GM12878 (cell line): ENCODE results near the gene ZNF280A. TPM values are rescaled to one million over a fixed set of nuclear protein-coding genes. Genes with fewer than 3 reads are reported as not detected.

ENCODE experiments used
- ATAC-seq: fragments of 200-7000 bp; cut with Tn5 transposase; 3 replicates; pipeline ENCODE4 v1.9.1; 2020; ENCODE audit warnings: mild to moderate bottlenecking, moderate library complexity
- BruUV-seq: library from RNA; stranded (reverse); fragments of 400-500 nt; replicated peaks from 2 replicates; lab custom pipeline; 2021; lab: Mats Ljungman, UMichigan
- CTCF ChIA-PET: fragments of 300-600 bp; sonication (Branson Sonifier 250); formaldehyde crosslinking; extraction: SDS; loops from one replicate; lab custom pipeline; 2021; ENCODE audit warnings: inconsistent platforms; lab: Yijun Ruan, JAX
- POLR2A ChIA-PET: fragments of 350-600 bp; formaldehyde crosslinking; extraction: SDS; loops from one replicate; lab custom pipeline; 2021; ENCODE audit warnings: inconsistent platforms; lab: Charles Lee
- RAD21 ChIA-PET: fragments of 300-600 bp; sonication (Branson Sonifier 250); formaldehyde crosslinking; loops from one replicate; lab custom pipeline; 2023; ENCODE audit warnings: antibody characterized with exemption; ENCODE audit not compliant: unreplicated experiment; lab: Charles Lee
- SMC1A ChIA-PET: fragments of 300-600 bp; sonication (Branson Sonifier 250); formaldehyde crosslinking; loops from one replicate; lab custom pipeline; 2023; ENCODE audit not compliant: unreplicated experiment, uncharacterized antibody; lab: Charles Lee
- DNase-seq: peaks from one replicate; pipeline ENCODE4 v3.0.0-alpha.2; 2011; ENCODE audit warnings: low read depth, low spot score
- FAIRE-seq: peaks from 3 replicates; lab custom pipeline; 2011; peaks lifted over from hg19 to GRCh38; lab: Jason Lieb, UNC
- H2AFZ ChIP-seq: 2 replicates; pipeline ENCODE4 v1.6.0; 2011; ENCODE audit warnings: low read depth, low read length, control low read depth; ENCODE audit not compliant: control insufficient read depth
- H3K27ac ChIP-seq: 2 replicates; pipeline ENCODE4 v1.5.1; 2011; ENCODE audit warnings: control low read depth; ENCODE audit not compliant: control insufficient read depth, insufficient read depth
- H3K27me3 ChIP-seq, 2 experiments: replicated peaks in 1 of 2; 2 replicates each; pipeline versions ENCODE4 v1.6.0 to v1.6.1; 2011; ENCODE audit warnings: low read length in 1 of 2; ENCODE audit not compliant: control insufficient read depth in 2 of 2, insufficient read depth in 2 of 2
- H3K36me3 ChIP-seq, 2 experiments: 2 replicates each; pipeline ENCODE4 v1.5.1; 2011; ENCODE audit warnings: low read length in 1 of 2; ENCODE audit not compliant: control insufficient read depth in 2 of 2, insufficient read depth in 2 of 2
- H3K4me1 ChIP-seq: 2 replicates; pipeline ENCODE4 v1.6.1; 2011; ENCODE audit warnings: mild to moderate bottlenecking, low read length, moderate library complexity, mixed read lengths; ENCODE audit not compliant: control insufficient read depth, insufficient read depth
- H3K4me2 ChIP-seq: 2 replicates; pipeline ENCODE4 v1.6.0; 2011; ENCODE audit warnings: control low read depth; ENCODE audit not compliant: control insufficient read depth, insufficient read depth
- H3K4me3 ChIP-seq: fragments of 200-600 bp; sonication (generic); 2 replicates; pipeline ENCODE4 v1.5.1; 2016
- H3K79me2 ChIP-seq: 2 replicates; pipeline ENCODE4 v1.6.0; 2011; ENCODE audit warnings: low read length; ENCODE audit not compliant: control insufficient read depth, insufficient read depth
- H3K9ac ChIP-seq: 2 replicates; pipeline ENCODE4 v1.8.0; 2011; ENCODE audit warnings: low read length, control low read depth, mixed read lengths; ENCODE audit not compliant: control insufficient read depth, insufficient read depth
- H3K9me3 ChIP-seq: replicated peaks from 3 replicates; pipeline ENCODE4 v1.5.1; 2011; ENCODE audit warnings: mild to moderate bottlenecking, low read length; ENCODE audit not compliant: control insufficient read depth, insufficient read depth
- H4K20me1 ChIP-seq: 2 replicates; pipeline ENCODE4 v1.6.0; 2011; ENCODE audit not compliant: control insufficient read depth, insufficient read depth
- EED ChIP-seq: sonication (generic); IDR thresholded peaks from 2 replicates; pipeline ENCODE4 v1.6.1; 2016; ENCODE audit warnings: antibody characterized with exemption, low read depth
- IKZF1 ChIP-seq: fragments of 450-650 bp; conservative IDR thresholded peaks from 2 replicates; pipeline ENCODE4 v1.6.1; 2017; ENCODE audit warnings: antibody characterized with exemption, mild to moderate bottlenecking
- WGBS: methylation state at CpG from one replicate; pipeline ENCODE4 v1.1.6; 2016; ENCODE audit warnings: low lambda C conversion rate; ENCODE audit not compliant: insufficient replicate concordance, insufficient coverage; ENCODE audit errors: missing lambda C conversion rate; 5-methylcytosine and 5-hydroxymethylcytosine counted together
- in situ Hi-C: fragments of 300-500 bp; cut with MboI; formaldehyde crosslinking; loops from 9 replicates; pipeline ENCODE4 v1.14.3; 2018; ENCODE audit warnings: mixed read lengths
- intact Hi-C: fragments of 100-400 bp; cut with micrococcal nuclease; formaldehyde crosslinking; loops from one replicate; pipeline ENCODE4 v1.14.2; 2022; ENCODE audit not compliant: unreplicated experiment
- polyA plus RNA-seq, 11 experiments: library from polyadenylated mRNA; depleted of rRNA in 4 of 11; unstranded in 6 of 11; stranded (reverse) in 5 of 11; fragments of >200 nt; fragmentation: Nextera tagmentation in 4 of 11; fragmentation: Illumina TruSeq in 1 of 11; extraction: Ambion mirVana in 4 of 11; extraction: Trizol in 1 of 11; gene quantifications; 1 replicate in 1 of 11; 2 replicates in 10 of 11; pipeline versions ENCODE4 v1.2.1 to v1.2.3, GENCODE V29; 2011 to 2016; ENCODE audit warnings: inconsistent platforms in 2 of 11, missing spikeins in 2 of 11, low read depth in 1 of 11
- total RNA-seq, 4 experiments: library from RNA; depleted of rRNA in 3 of 4; stranded (reverse); fragments of >200 nt in 3 of 4; fragmentation: Illumina TruSeq in 1 of 4; extraction: Trizol in 1 of 4; gene quantifications; 2 replicates each; pipeline versions ENCODE4 v1.2.1 to v1.2.3, GENCODE V29; 2013 to 2021
- TF ChIP-seq, protein P1 (sequence below): IDR thresholded peaks from 2 replicates; pipeline ENCODE4 v1.6.1; 2012; ENCODE audit warnings: low read length, inconsistent platforms
- TF ChIP-seq, protein P2 (sequence below): fragments of 450-650 bp; IDR thresholded peaks from 2 replicates; pipeline ENCODE4 v1.6.1; 2016; ENCODE audit warnings: mild to moderate bottlenecking

ZNF280A gene
- total and polyA plus RNA-seq, 10 of the 15 experiments (the other 5 are each of a cell fraction or from before 2014, with no cell fraction given), result 0.03 to 0.06 TPM; not detected in 8

DNA sequence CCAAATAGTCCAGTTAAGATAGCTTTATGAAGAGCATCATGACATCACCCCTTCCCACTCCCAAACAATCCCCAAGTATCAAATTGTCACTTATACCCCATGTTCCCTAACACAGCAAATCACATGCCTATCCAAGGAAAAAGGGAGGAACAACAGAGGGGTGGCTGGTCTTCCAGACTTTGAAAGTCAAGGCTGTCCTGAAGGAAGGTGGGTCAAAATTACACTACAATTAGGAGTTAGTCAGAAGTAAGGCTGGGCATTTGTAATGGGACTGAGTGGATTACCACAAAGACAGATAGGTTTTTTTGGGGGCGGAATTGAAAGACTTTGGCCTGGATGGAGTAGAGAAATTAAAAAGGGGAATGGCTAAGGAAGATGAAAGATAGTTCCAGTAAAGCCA, 33.1 kb upstream of the ZNF280A start:
- ChIA-PET RAD21 (interaction anchor here (0.7 to 1.4 kb wide), 6 partner anchors 8 to 144 kb away, joined by 3 to 7 read pairs (median 3); partner anchors contain the start of gene ZNF280B), POLR2A (no interaction called here)
- ATAC-seq, result no peak
- in situ Hi-C loops, result no loop called here
- WGBS, result 81% methylated on average over 1 of the region's 1 CpG
- no peaks in the 10 kb centered on the region for H3K36me3 ChIP-seq
- H3K4me2 ChIP-seq, result no peak overlapping the region
- TF ChIP-seq, protein P1, sequence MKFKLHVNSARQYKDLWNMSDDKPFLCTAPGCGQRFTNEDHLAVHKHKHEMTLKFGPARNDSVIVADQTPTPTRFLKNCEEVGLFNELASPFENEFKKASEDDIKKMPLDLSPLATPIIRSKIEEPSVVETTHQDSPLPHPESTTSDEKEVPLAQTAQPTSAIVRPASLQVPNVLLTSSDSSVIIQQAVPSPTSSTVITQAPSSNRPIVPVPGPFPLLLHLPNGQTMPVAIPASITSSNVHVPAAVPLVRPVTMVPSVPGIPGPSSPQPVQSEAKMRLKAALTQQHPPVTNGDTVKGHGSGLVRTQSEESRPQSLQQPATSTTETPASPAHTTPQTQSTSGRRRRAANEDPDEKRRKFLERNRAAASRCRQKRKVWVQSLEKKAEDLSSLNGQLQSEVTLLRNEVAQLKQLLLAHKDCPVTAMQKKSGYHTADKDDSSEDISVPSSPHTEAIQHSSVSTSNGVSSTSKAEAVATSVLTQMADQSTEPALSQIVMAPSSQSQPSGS, result 0 out of 2 replicates have a peak, but pooled peaks have one; percentile 28
- TF ChIP-seq, protein P2, sequence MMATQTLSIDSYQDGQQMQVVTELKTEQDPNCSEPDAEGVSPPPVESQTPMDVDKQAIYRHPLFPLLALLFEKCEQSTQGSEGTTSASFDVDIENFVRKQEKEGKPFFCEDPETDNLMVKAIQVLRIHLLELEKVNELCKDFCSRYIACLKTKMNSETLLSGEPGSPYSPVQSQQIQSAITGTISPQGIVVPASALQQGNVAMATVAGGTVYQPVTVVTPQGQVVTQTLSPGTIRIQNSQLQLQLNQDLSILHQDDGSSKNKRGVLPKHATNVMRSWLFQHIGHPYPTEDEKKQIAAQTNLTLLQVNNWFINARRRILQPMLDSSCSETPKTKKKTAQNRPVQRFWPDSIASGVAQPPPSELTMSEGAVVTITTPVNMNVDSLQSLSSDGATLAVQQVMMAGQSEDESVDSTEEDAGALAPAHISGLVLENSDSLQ, result no peak
- peak; percentile 35; the same call in 1 of the 2 replicates for TF ChIP-seq IKZF1
- TF ChIP-seq EED, result peak; percentile 13; the same call in 1 of the 2 replicates
- TF ChIP-seq, all 136 proteins: peak for 3
- ChIA-PET CTCF (interaction anchor here (0.7 to 3.5 kb wide), 5 partner anchors 23 to 122 kb away, joined by 3 to 21 read pairs (median 5); partner anchors contain the start of gene ZNF280A), SMC1A (interaction anchor here (1.0 to 1.8 kb wide), 3 partner anchors 31 to 89 kb away, joined by 3 to 6 read pairs (median 5); partner anchors contain the start of gene ZNF280B)
- Histone ChIP-seq H4K20me1 (no peaks in the 10 kb centered on the region), H3K4me3 (no peak overlapping the region), H3K79me2 (no peaks in the 10 kb centered on the region), H3K9me3 (no peaks in the 10 kb centered on the region), H3K27me3 (no peaks in the 10 kb centered on the region), H3K27ac (no peak overlapping the region), H3K4me1 (0 out of 2 replicates have a peak, but pooled peaks cover 4% of the 10 kb centered on the region), H3K9ac (no peak overlapping the region), H2AFZ (no peak overlapping the region)
- BruUV-seq, result no TSS peak
- DNase-seq (no peak), FAIRE-seq (no peak)
- intact Hi-C loops, result loop anchor here (10.0 kb wide), 1 partner anchor 128 kb away; no protein-coding TSS in a partner anchor
